Measurements from ENCODE around the gene POLD3.

The POLD3 gene

DNA sequence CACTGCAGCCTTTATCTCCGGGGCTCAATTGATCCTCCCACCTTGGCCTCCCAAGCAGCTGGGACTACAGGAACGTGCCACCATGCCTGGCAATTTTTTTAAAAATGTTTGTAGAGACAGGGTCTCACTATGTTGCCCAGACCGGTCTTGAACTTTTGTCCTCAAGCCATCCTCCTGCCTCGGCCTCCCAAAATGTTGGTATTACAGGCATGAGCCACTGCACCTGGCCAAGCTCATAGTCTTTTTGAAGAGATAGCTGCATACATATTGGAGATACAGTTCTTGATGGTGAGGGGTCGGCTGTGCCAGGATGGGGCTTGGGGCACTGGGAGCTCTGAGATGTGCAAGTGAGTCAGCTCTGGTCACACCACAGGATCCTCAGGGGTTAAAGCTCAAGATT lies 85.7 kb downstream of the POLD3 start:
- no peak for ATAC-seq
- no peak for TF ChIP-seq ZNF565 (CRISPR knock-in tag; conservative IDR thresholded peaks at IDR 0.05; ENCODE audit: low read depth)
- no peak for TF ChIP-seq BACH2 (CRISPR knock-in tag; IDR thresholded peaks at IDR 0.05; ENCODE audit: borderline replicate concordance)
- TF ChIP-seq, protein P1, sequence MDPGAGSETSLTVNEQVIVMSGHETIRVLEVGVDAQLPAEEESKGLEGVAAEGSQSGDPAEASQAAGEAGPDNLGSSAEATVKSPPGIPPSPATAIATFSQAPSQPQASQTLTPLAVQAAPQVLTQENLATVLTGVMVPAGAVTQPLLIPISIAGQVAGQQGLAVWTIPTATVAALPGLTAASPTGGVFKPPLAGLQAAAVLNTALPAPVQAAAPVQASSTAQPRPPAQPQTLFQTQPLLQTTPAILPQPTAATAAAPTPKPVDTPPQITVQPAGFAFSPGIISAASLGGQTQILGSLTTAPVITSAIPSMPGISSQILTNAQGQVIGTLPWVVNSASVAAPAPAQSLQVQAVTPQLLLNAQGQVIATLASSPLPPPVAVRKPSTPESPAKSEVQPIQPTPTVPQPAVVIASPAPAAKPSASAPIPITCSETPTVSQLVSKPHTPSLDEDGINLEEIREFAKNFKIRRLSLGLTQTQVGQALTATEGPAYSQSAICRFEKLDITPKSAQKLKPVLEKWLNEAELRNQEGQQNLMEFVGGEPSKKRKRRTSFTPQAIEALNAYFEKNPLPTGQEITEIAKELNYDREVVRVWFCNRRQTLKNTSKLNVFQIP (CRISPR knock-in tag; IDR thresholded peaks at IDR 0.05; ENCODE audit: borderline replicate concordance, low read depth) = no peak
- TF ChIP-seq, protein P2, sequence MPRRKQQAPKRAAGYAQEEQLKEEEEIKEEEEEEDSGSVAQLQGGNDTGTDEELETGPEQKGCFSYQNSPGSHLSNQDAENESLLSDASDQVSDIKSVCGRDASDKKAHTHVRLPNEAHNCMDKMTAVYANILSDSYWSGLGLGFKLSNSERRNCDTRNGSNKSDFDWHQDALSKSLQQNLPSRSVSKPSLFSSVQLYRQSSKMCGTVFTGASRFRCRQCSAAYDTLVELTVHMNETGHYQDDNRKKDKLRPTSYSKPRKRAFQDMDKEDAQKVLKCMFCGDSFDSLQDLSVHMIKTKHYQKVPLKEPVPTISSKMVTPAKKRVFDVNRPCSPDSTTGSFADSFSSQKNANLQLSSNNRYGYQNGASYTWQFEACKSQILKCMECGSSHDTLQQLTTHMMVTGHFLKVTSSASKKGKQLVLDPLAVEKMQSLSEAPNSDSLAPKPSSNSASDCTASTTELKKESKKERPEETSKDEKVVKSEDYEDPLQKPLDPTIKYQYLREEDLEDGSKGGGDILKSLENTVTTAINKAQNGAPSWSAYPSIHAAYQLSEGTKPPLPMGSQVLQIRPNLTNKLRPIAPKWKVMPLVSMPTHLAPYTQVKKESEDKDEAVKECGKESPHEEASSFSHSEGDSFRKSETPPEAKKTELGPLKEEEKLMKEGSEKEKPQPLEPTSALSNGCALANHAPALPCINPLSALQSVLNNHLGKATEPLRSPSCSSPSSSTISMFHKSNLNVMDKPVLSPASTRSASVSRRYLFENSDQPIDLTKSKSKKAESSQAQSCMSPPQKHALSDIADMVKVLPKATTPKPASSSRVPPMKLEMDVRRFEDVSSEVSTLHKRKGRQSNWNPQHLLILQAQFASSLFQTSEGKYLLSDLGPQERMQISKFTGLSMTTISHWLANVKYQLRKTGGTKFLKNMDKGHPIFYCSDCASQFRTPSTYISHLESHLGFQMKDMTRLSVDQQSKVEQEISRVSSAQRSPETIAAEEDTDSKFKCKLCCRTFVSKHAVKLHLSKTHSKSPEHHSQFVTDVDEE (CRISPR knock-in tag; IDR thresholded peaks at IDR 0.05) = no peak
- TF ChIP-seq, protein P3, sequence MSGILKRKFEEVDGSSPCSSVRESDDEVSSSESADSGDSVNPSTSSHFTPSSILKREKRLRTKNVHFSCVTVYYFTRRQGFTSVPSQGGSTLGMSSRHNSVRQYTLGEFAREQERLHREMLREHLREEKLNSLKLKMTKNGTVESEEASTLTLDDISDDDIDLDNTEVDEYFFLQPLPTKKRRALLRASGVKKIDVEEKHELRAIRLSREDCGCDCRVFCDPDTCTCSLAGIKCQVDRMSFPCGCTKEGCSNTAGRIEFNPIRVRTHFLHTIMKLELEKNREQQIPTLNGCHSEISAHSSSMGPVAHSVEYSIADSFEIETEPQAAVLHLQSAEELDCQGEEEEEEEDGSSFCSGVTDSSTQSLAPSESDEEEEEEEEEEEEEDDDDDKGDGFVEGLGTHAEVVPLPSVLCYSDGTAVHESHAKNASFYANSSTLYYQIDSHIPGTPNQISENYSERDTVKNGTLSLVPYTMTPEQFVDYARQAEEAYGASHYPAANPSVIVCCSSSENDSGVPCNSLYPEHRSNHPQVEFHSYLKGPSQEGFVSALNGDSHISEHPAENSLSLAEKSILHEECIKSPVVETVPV (CRISPR knock-in tag; IDR thresholded peaks at IDR 0.05) = no peak
- no peak for TF ChIP-seq TCF4 (CRISPR knock-in tag; IDR thresholded peaks at IDR 0.05; ENCODE audit: borderline replicate concordance)
- no peak for TF ChIP-seq TOX (CRISPR knock-in tag; IDR thresholded peaks at IDR 0.05; ENCODE audit: borderline replicate concordance)
- no peak for TF ChIP-seq RARB (CRISPR knock-in tag; IDR thresholded peaks at IDR 0.05)
- TF ChIP-seq, protein P4, sequence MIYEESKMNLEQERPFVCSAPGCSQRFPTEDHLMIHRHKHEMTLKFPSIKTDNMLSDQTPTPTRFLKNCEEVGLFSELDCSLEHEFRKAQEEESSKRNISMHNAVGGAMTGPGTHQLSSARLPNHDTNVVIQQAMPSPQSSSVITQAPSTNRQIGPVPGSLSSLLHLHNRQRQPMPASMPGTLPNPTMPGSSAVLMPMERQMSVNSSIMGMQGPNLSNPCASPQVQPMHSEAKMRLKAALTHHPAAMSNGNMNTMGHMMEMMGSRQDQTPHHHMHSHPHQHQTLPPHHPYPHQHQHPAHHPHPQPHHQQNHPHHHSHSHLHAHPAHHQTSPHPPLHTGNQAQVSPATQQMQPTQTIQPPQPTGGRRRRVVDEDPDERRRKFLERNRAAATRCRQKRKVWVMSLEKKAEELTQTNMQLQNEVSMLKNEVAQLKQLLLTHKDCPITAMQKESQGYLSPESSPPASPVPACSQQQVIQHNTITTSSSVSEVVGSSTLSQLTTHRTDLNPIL (CRISPR knock-in tag; IDR thresholded peaks at IDR 0.05; ENCODE audit: low read depth) = no peak
- TF ChIP-seq ESRRG (CRISPR knock-in tag; IDR thresholded peaks at IDR 0.05) = no peak
- TF ChIP-seq ISL1 (CRISPR knock-in tag; IDR thresholded peaks at IDR 0.05) = no peak
- TF ChIP-seq OSR1 (CRISPR knock-in tag; IDR thresholded peaks at IDR 0.05) = no peak

DNA sequence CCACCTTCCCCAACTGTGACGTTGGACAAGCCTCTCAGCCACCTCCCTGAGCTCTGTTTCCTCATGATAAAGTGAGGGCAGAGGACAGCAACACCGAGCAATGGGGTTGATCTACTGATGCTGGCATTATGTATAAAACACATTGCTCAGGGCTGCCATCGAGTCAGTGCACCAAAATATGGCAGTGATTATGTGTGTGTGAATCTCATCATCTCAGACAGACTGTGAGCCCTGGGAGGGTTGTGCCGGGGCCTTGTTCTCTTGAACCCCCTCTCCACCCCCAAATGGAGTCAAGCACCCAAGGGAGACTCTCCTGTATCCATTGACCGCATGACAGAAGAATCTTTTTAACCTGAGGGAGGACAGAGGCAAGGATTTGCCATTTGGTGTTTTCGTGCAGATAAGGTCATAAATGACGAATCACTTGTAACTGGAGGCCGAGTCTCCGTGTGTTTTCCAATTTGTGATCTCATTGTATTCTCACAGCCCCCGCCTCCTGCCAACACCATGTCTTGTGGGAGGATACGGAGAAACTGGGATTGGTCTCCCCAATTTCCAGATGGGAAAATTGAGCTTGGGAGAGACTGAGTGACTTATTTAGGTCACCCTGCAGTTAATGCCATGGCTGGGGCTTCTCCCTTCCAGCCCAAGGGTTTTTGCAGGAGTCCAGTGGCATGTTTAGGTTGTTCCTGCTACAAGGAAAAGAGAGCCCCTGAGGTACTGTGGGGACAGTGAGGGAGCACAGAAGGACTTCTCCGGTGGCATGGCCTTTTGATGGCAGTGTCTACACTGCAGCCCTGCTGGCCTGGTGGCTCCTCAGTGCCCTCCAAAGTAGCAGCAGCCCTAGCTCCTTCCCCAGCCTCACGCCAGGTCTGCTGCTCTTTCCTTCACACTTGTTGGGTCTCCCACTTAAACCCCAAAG lies 86.5 kb downstream of the POLD3 start:
- TF ChIP-seq ZNF565 (CRISPR knock-in tag; conservative IDR thresholded peaks at IDR 0.05; ENCODE audit: low read depth) = no peak
- ATAC-seq = no peak

DNA sequence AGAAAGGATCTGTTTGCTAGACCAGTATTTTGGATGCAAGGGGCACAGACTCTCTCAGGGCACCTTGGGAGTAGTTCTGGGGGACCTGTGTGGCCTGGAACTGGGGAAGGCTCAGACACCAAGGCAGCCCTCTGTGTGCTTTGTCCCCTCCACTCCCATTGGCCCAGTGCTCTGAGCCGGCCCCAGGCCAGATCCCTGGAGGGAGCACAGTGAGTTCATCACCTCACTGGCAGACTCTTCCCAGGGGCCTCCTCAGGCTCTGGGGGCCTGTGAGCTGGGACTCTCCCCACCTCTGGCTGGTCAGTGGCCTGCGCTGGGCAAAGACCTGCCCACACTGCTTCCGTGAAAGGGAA lies 87.1 kb downstream of the POLD3 start:
- TF ChIP-seq ZFP30 (CRISPR knock-in tag; IDR thresholded peaks at IDR 0.05) (no peak), CSDC2 (CRISPR knock-in tag; IDR thresholded peaks at IDR 0.05) (no peak), ZNF8 (CRISPR knock-in tag; IDR thresholded peaks at IDR 0.05) (no peak), TCF4 (CRISPR knock-in tag; IDR thresholded peaks at IDR 0.05; ENCODE audit: borderline replicate concordance) (no peak), ZNF70 (CRISPR knock-in tag; IDR thresholded peaks at IDR 0.05) (no peak), ISL1 (CRISPR knock-in tag; IDR thresholded peaks at IDR 0.05) (no peak), ZC3H10 (CRISPR knock-in tag; IDR thresholded peaks at IDR 0.05) (no peak), ZNF565 (CRISPR knock-in tag; conservative IDR thresholded peaks at IDR 0.05; ENCODE audit: low read depth) (no peak), GLIS3 (CRISPR knock-in tag; IDR thresholded peaks at IDR 0.05) (no peak), ZFP3 (CRISPR knock-in tag; IDR thresholded peaks at IDR 0.05) (no peak), PPARA (CRISPR knock-in tag; IDR thresholded peaks at IDR 0.05; ENCODE audit: borderline replicate concordance) (no peak), ARNTL (CRISPR knock-in tag; IDR thresholded peaks at IDR 0.05; ENCODE audit: borderline replicate concordance, low read depth) (no peak), RARB (CRISPR knock-in tag; IDR thresholded peaks at IDR 0.05) (no peak)
- TF ChIP-seq, protein P5, sequence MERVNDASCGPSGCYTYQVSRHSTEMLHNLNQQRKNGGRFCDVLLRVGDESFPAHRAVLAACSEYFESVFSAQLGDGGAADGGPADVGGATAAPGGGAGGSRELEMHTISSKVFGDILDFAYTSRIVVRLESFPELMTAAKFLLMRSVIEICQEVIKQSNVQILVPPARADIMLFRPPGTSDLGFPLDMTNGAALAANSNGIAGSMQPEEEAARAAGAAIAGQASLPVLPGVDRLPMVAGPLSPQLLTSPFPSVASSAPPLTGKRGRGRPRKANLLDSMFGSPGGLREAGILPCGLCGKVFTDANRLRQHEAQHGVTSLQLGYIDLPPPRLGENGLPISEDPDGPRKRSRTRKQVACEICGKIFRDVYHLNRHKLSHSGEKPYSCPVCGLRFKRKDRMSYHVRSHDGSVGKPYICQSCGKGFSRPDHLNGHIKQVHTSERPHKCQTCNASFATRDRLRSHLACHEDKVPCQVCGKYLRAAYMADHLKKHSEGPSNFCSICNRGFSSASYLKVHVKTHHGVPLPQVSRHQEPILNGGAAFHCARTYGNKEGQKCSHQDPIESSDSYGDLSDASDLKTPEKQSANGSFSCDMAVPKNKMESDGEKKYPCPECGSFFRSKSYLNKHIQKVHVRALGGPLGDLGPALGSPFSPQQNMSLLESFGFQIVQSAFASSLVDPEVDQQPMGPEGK (CRISPR knock-in tag; IDR thresholded peaks at IDR 0.05; ENCODE audit: borderline replicate concordance) = no peak
- TF ChIP-seq, protein P3 (CRISPR knock-in tag; IDR thresholded peaks at IDR 0.05) = no peak
- TF ChIP-seq, protein P4 (CRISPR knock-in tag; IDR thresholded peaks at IDR 0.05; ENCODE audit: low read depth) = no peak
- TF ChIP-seq, protein P1 (CRISPR knock-in tag; IDR thresholded peaks at IDR 0.05; ENCODE audit: borderline replicate concordance, low read depth) = no peak

More for the DNA sequence above, 87.1 kb downstream of the POLD3 start:
- no peak for ATAC-seq
